Urinary bladder (tissue), 4 donors: ENCODE data around the gene UBASH3B. TPM values are rescaled to one million over a fixed set of nuclear protein-coding genes. Genes with fewer than 3 reads are reported as not detected.

Experiments used
- DNase-seq: peaks from one replicate; pipeline ENCODE4 v3.0.0-alpha.2; 2015; ENCODE audit errors: extremely low spot score
- H3K27ac ChIP-seq: one replicate; pipeline ENCODE4 v1.5.1; 2013; ENCODE audit warnings: low read depth, mild to moderate bottlenecking, moderate library complexity
- H3K36me3 ChIP-seq: one replicate; pipeline ENCODE4 v1.6.1; 2013; ENCODE audit warnings: mild to moderate bottlenecking, moderate library complexity; ENCODE audit not compliant: insufficient read depth
- H3K4me1 ChIP-seq: one replicate; pipeline ENCODE4 v1.6.1; 2013; ENCODE audit warnings: mild to moderate bottlenecking, moderate library complexity; ENCODE audit not compliant: insufficient read depth
- H3K4me3 ChIP-seq: one replicate; pipeline ENCODE4 v1.5.1; 2013; ENCODE audit warnings: low read depth, low read length
- WGBS: extraction: QIAGEN DNeasy Blood & Tissue Kit; methylation state at CpG from one replicate; pipeline ENCODE4 v1.1.7; 2013; 5-methylcytosine and 5-hydroxymethylcytosine counted together
- polyA plus RNA-seq: library from polyadenylated mRNA; stranded (reverse); fragments of 200-250 nt; gene quantifications from one replicate; pipeline ENCODE4 v1.2.3, GENCODE V29; 2013
- total RNA-seq: library from RNA; depleted of rRNA; stranded (reverse); fragments of >200 nt; gene quantifications from one replicate; pipeline ENCODE4 v1.2.3, GENCODE V29; 2014
- donor health status: healthy with polysubstance abuse.
- donor health status: healthy.

Gene UBASH3B
- total and polyA plus RNA-seq, 2 donors = 1.6 to 11.4 TPM

- Histone ChIP-seq H3K36me3 (no peaks in the 10 kb centered on the region), H3K4me1 (no peaks in the 10 kb centered on the region), H3K4me3 (no peak overlapping the region), H3K27ac (no peak overlapping the region)
- DNase-seq = no peak
Measured at GRCh38 chr11:122756417-122756816, 100.9 kb downstream of the UBASH3B start.

- DNase-seq = no peak
- Histone ChIP-seq H3K36me3 (no peaks in the 10 kb centered on the region), H3K27ac (no peak overlapping the region), H3K4me3 (no peak overlapping the region), H3K4me1 (no peaks in the 10 kb centered on the region)
- WGBS = 99% methylated on average over 3 of the region's 3 CpGs
Measured at GRCh38 chr11:122757201-122757600, 101.7 kb downstream of the UBASH3B start.

GRCh38 chr11:122758339-122758738 is 102.8 kb downstream of the UBASH3B start:
- H3K27ac ChIP-seq = no peak overlapping the region
- no peak overlapping the region for H3K4me3 ChIP-seq
- 51% methylated on average over 8 of the region's 8 CpGs for WGBS
- DNase-seq = no peak
- no peaks in the 10 kb centered on the region for H3K4me1 ChIP-seq
- H3K36me3 ChIP-seq = no peaks in the 10 kb centered on the region

- no peak overlapping the region for H3K4me3 ChIP-seq
- H3K4me1 ChIP-seq = no peaks in the 10 kb centered on the region
- DNase-seq = no peak
- no peak overlapping the region for H3K27ac ChIP-seq
- 63% methylated on average over 5 of the region's 5 CpGs for WGBS
- H3K36me3 ChIP-seq = no peaks in the 10 kb centered on the region
Measured at GRCh38 chr11:122758974-122759373, 103.5 kb downstream of the UBASH3B start.

- H3K4me3 ChIP-seq = no peak overlapping the region
- 70% methylated on average over 2 of the region's 2 CpGs for WGBS
- no peak overlapping the region for H3K27ac ChIP-seq
- DNase-seq = no peak
- no peaks in the 10 kb centered on the region for H3K4me1 ChIP-seq
- no peaks in the 10 kb centered on the region for H3K36me3 ChIP-seq
Measured at GRCh38 chr11:122763108-122763507, 107.6 kb downstream of the UBASH3B start.

- no peak overlapping the region for H3K4me3 ChIP-seq
- H3K27ac ChIP-seq = no peak overlapping the region
- WGBS = 86% methylated on average over 7 of the region's 7 CpGs
- no peak for DNase-seq
- no peaks in the 10 kb centered on the region for H3K4me1 ChIP-seq
- no peaks in the 10 kb centered on the region for H3K36me3 ChIP-seq
Measured at GRCh38 chr11:122764371-122765090, 109.0 kb downstream of the UBASH3B start.

GRCh38 chr11:122765487-122766131 is 110.1 kb downstream of the UBASH3B start:
- 88% methylated on average over 4 of the region's 4 CpGs for WGBS
- no peak overlapping the region for H3K27ac ChIP-seq
- no peak for DNase-seq
- H3K36me3 ChIP-seq = no peaks in the 10 kb centered on the region
- no peaks in the 10 kb centered on the region for H3K4me1 ChIP-seq
- H3K4me3 ChIP-seq = no peak overlapping the region

- Histone ChIP-seq H3K27ac (no peak overlapping the region), H3K36me3 (no peaks in the 10 kb centered on the region), H3K4me1 (no peaks in the 10 kb centered on the region), H3K4me3 (no peak overlapping the region)
- 71% methylated on average over 4 of the region's 4 CpGs for WGBS
- DNase-seq = no peak
Measured at GRCh38 chr11:122769126-122769780, 113.7 kb downstream of the UBASH3B start.

GRCh38 chr11:122772945-122773344 is 117.4 kb downstream of the UBASH3B start:
- no peaks in the 10 kb centered on the region for H3K4me1 ChIP-seq
- no peaks in the 10 kb centered on the region for H3K36me3 ChIP-seq
- WGBS = 63% methylated on average over 7 of the region's 7 CpGs
- DNase-seq = no peak
- H3K4me3 ChIP-seq = no peak overlapping the region
- no peak overlapping the region for H3K27ac ChIP-seq

GRCh38 chr11:122773781-122774266 is 118.3 kb downstream of the UBASH3B start:
- no peaks in the 10 kb centered on the region for H3K4me1 ChIP-seq
- 64% methylated on average over 8 of the region's 8 CpGs for WGBS
- H3K4me3 ChIP-seq = no peak overlapping the region
- no peak for DNase-seq
- no peak overlapping the region for H3K27ac ChIP-seq
- no peaks in the 10 kb centered on the region for H3K36me3 ChIP-seq

- WGBS = 73% methylated on average over 3 of the region's 3 CpGs
- Histone ChIP-seq H3K4me1 (no peaks in the 10 kb centered on the region), H3K36me3 (no peaks in the 10 kb centered on the region), H3K27ac (no peak overlapping the region), H3K4me3 (no peak overlapping the region)
- DNase-seq = no peak
Measured at GRCh38 chr11:122775675-122776271, 120.3 kb downstream of the UBASH3B start.

GRCh38 chr11:122776546-122776945 is 121.0 kb downstream of the UBASH3B start:
- H3K27ac ChIP-seq = no peak overlapping the region
- no peak for DNase-seq
- WGBS = 84% methylated on average over 4 of the region's 4 CpGs
- peaks cover 2% of the 10 kb centered on the region for H3K4me1 ChIP-seq
- H3K36me3 ChIP-seq = no peaks in the 10 kb centered on the region
- no peak overlapping the region for H3K4me3 ChIP-seq

GRCh38 chr11:122777343-122777742 is 121.8 kb downstream of the UBASH3B start:
- Histone ChIP-seq H3K4me3 (no peak overlapping the region), H3K36me3 (no peaks in the 10 kb centered on the region), H3K4me1 (peaks cover 2% of the 10 kb centered on the region), H3K27ac (no peak overlapping the region)
- DNase-seq = no peak
- 71% methylated on average over 3 of the region's 3 CpGs for WGBS
